GM18951 (cell line): Measurements from ENCODE around the gene DLG5.

Experiments
- POLR2A ChIP-seq: IDR thresholded peaks from 4 replicates; pipeline ENCODE4 v1.6.1; 2011; ENCODE audit warnings: mild to moderate bottlenecking; ENCODE audit not compliant: insufficient read length, insufficient read depth; ENCODE audit errors: extremely low read depth
- in situ Hi-C: fragments of 300-500 bp; cut with MboI; formaldehyde crosslinking; loops from one replicate; pipeline ENCODE4 v1.12.0; 2022; ENCODE audit warnings: low sequenced_read_pairs, mixed read lengths, inconsistent platforms; ENCODE audit not compliant: unreplicated experiment

DLG5 gene

GRCh38 chr10:77827366-77827765 is 99.2 kb downstream of the DLG5 start:
- TF ChIP-seq POLR2A = no peak
- in situ Hi-C loops = no loop called here

- no peak for TF ChIP-seq POLR2A
- in situ Hi-C loops = no loop called here
Measured at GRCh38 chr10:77825965-77826364, 100.6 kb downstream of the DLG5 start.

- in situ Hi-C loops = no loop called here
Measured at GRCh38 chr10:77824908-77825307, 101.6 kb downstream of the DLG5 start.

GRCh38 chr10:77823811-77824542 is 102.6 kb downstream of the DLG5 start:
- no peak for TF ChIP-seq POLR2A
- in situ Hi-C loops = no loop called here

More at GRCh38 chr10:77824908-77825307, 101.6 kb downstream of the DLG5 start:
- TF ChIP-seq POLR2A = no peak

GRCh38 chr10:77821551-77821950 is 105.0 kb downstream of the DLG5 start:
- in situ Hi-C loops = no loop called here

GRCh38 chr10:77821036-77821435 is 105.5 kb downstream of the DLG5 start:
- TF ChIP-seq POLR2A = no peak
- in situ Hi-C loops = no loop called here

More at GRCh38 chr10:77821551-77821950, 105.0 kb downstream of the DLG5 start:
- TF ChIP-seq POLR2A = no peak

- in situ Hi-C loops = no loop called here
Measured at GRCh38 chr10:77820349-77820748, 106.2 kb downstream of the DLG5 start.

GRCh38 chr10:77819210-77820112 is 107.1 kb downstream of the DLG5 start:
- in situ Hi-C loops = no loop called here
- no peak for TF ChIP-seq POLR2A

More at GRCh38 chr10:77820349-77820748, 106.2 kb downstream of the DLG5 start:
- no peak for TF ChIP-seq POLR2A

GRCh38 chr10:77818378-77818777 is 108.2 kb downstream of the DLG5 start:
- TF ChIP-seq POLR2A = no peak
- in situ Hi-C loops = no loop called here

- in situ Hi-C loops = no loop called here
- TF ChIP-seq POLR2A = no peak
Measured at GRCh38 chr10:77817541-77817940, 109.0 kb downstream of the DLG5 start.

- in situ Hi-C loops = no loop called here
- TF ChIP-seq POLR2A = no peak
Measured at GRCh38 chr10:77816311-77816710, 110.2 kb downstream of the DLG5 start.

GRCh38 chr10:77812741-77813140 is 113.8 kb downstream of the DLG5 start:
- in situ Hi-C loops = no loop called here

GRCh38 chr10:77811831-77812430 is 114.6 kb downstream of the DLG5 start:
- no peak for TF ChIP-seq POLR2A
- in situ Hi-C loops = no loop called here

More at GRCh38 chr10:77812741-77813140, 113.8 kb downstream of the DLG5 start:
- no peak for TF ChIP-seq POLR2A
